HEK293T (cell line): ENCODE results near the gene CAPN15.
"Not testable (repeated sequence)": the region's sequence is repeated elsewhere in the genome, so short reads cannot be mapped to it uniquely, and the experiment has no call there.

Experiments used
- CTCF ChIA-PET: fragments of 350-600 bp; formaldehyde crosslinking; extraction: SDS; loops from one replicate; lab custom pipeline; 2021; ENCODE audit warnings: antibody characterized with exemption, inconsistent platforms; lab: Yijun Ruan, JAX
- POLR2A ChIA-PET: fragments of 350-600 bp; formaldehyde crosslinking; extraction: SDS; loops from one replicate; lab custom pipeline; 2020; ENCODE audit warnings: antibody characterized with exemption, inconsistent platforms; lab: Yijun Ruan, JAX
- DNase-seq: peaks from one replicate; pipeline ENCODE4 v3.0.0; 2012; ENCODE audit warnings: mixed read lengths; ENCODE audit errors: extremely low spot score
- ARNT ChIP-seq: fragments of 450-650 bp; IDR thresholded peaks from 2 replicates; pipeline ENCODE4 v1.6.1; 2017; ENCODE audit warnings: mild to moderate bottlenecking
- BHLHE40 ChIP-seq: fragments of 450-650 bp; IDR thresholded peaks from 2 replicates; pipeline ENCODE4 v1.6.1; 2016; ENCODE audit warnings: mild to moderate bottlenecking, moderate library complexity, borderline replicate concordance
- CTBP1 ChIP-seq: fragments of 450-650 bp; IDR thresholded peaks from 2 replicates; pipeline ENCODE4 v1.6.1; 2016; ENCODE audit warnings: borderline replicate concordance
- ELF4 ChIP-seq: fragments of 450-650 bp; IDR thresholded peaks from 2 replicates; pipeline ENCODE4 v1.6.1; 2017; ENCODE audit warnings: antibody characterized with exemption
- FOXA1 ChIP-seq: fragments of 450-650 bp; IDR thresholded peaks from 2 replicates; pipeline ENCODE4 v1.6.1; 2016; ENCODE audit warnings: mild to moderate bottlenecking
- FOXK2 ChIP-seq: fragments of 450-650 bp; IDR thresholded peaks from 2 replicates; pipeline ENCODE4 v1.6.1; 2016; ENCODE audit warnings: mild to moderate bottlenecking
- FOXM1 ChIP-seq: fragments of 450-650 bp; IDR thresholded peaks from 2 replicates; pipeline ENCODE4 v1.6.1; 2017; ENCODE audit warnings: mild to moderate bottlenecking, borderline replicate concordance
- HDGF ChIP-seq: fragments of 450-650 bp; IDR thresholded peaks from 2 replicates; pipeline ENCODE4 v1.6.1; 2017; ENCODE audit warnings: antibody characterized with exemption, borderline replicate concordance
- L3MBTL2 ChIP-seq: fragments of 450-650 bp; conservative IDR thresholded peaks from 2 replicates; pipeline ENCODE4 v1.6.1; 2016; ENCODE audit warnings: mild to moderate bottlenecking
- LEF1 ChIP-seq: fragments of 450-650 bp; IDR thresholded peaks from 2 replicates; pipeline ENCODE4 v1.6.1; 2017; ENCODE audit warnings: mild to moderate bottlenecking, borderline replicate concordance
- NFRKB ChIP-seq: fragments of 450-650 bp; IDR thresholded peaks from 2 replicates; pipeline ENCODE4 v1.6.1; 2016; ENCODE audit warnings: mild to moderate bottlenecking, moderate library complexity
- PKNOX1 ChIP-seq: fragments of 450-650 bp; IDR thresholded peaks from 2 replicates; pipeline ENCODE4 v1.6.1; 2016
- SP1 ChIP-seq: fragments of 450-650 bp; IDR thresholded peaks from 2 replicates; pipeline ENCODE4 v1.6.1; 2017
- SUZ12 ChIP-seq: fragments of 450-650 bp; IDR thresholded peaks from 2 replicates; pipeline ENCODE4 v1.6.1; 2016; ENCODE audit warnings: mild to moderate bottlenecking
- TARDBP ChIP-seq: fragments of 450-650 bp; IDR thresholded peaks from 2 replicates; pipeline ENCODE4 v1.6.1; 2016
- ZNF384 ChIP-seq: fragments of 450-650 bp; IDR thresholded peaks from 2 replicates; pipeline ENCODE4 v1.6.1; 2016

The CAPN15 gene

GRCh38 chr16:490768-491167 lies 36.7 kb upstream of the CAPN15 start:
- TF ChIP-seq FOXM1 (no peak), BHLHE40 (no peak), FOXK2 (no peak), SUZ12 (no peak), NFRKB (no peak), ZNF384 (no peak), ARNT (no peak), PKNOX1 (no peak), L3MBTL2 (no peak), CTBP1 (no peak), FOXA1 (no peak), ELF4 (no peak)
- ChIA-PET POLR2A (no interaction called here), CTCF (interaction anchor here (0.8 kb wide), 1 partner anchor 101 kb away, joined by 3 read pairs; no protein-coding TSS in a partner anchor)
- DNase-seq, result no peak

GRCh38 chr16:491220-491919 lies 36.1 kb upstream of the CAPN15 start:
- TF ChIP-seq NFRKB, result no peak
- no peak for TF ChIP-seq ARNT
- TF ChIP-seq FOXK2, result no peak
- no peak for TF ChIP-seq BHLHE40
- no peak for TF ChIP-seq SUZ12
- TF ChIP-seq PKNOX1, result no peak
- TF ChIP-seq FOXM1, result no peak
- no peak for TF ChIP-seq CTBP1
- no peak for TF ChIP-seq LEF1
- TF ChIP-seq TARDBP, result no peak
- no peak for TF ChIP-seq ZNF384
- no peak for TF ChIP-seq L3MBTL2
- TF ChIP-seq SP1, result no peak
- no peak for TF ChIP-seq FOXA1
- TF ChIP-seq HDGF, result no peak
- no peak for TF ChIP-seq ELF4
- POLR2A ChIA-PET, result interaction anchor here (0.7 kb wide), 1 partner anchor 63 kb away, joined by 3 read pairs; no protein-coding TSS in a partner anchor
- no peak for DNase-seq

GRCh38 chr16:492211-492875 lies 35.2 kb upstream of the CAPN15 start:
- ChIA-PET CTCF (no interaction called here), POLR2A (no interaction called here)
- DNase-seq, result no peak
- TF ChIP-seq ELF4 (no peak), HDGF (no peak), BHLHE40 (no peak), FOXK2 (no peak), L3MBTL2 (no peak), PKNOX1 (no peak), FOXM1 (no peak), TARDBP (no peak), SP1 (no peak), LEF1 (no peak), ARNT (no peak), FOXA1 (no peak), CTBP1 (no peak), SUZ12 (no peak), NFRKB (no peak), ZNF384 (no peak)

More at GRCh38 chr16:491220-491919, 36.1 kb upstream of the CAPN15 start:
- CTCF ChIA-PET, result no interaction called here

DNA sequence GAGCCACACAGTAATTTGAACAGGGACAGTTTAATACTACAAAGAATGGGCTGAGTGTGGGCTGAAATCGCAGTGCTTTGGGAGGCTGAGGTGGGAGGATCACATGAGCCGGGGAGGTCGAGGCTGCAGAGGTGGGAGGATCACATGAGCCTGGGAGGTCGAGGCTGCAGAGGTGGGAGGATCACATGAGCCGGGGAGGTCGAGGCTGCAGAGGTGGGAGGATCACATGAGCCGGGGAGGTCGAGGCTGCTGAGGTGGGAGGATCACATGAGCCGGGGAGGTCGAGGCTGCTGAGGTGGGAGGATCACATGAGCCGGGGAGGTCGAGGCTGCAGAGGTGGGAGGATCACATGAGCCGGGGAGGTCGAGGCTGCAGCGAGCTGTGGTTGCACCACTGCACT lies 32.8 kb upstream of the CAPN15 start:
- CTCF ChIA-PET, POLR2A ChIA-PET, DNase-seq: not testable (repeated sequence)

GRCh38 chr16:495127-495748 lies 32.3 kb upstream of the CAPN15 start:
- ChIA-PET CTCF (interaction anchor here (0.7 to 1.2 kb wide), 2 partner anchors 103 to 128 kb away, joined by 3 to 4 read pairs; no protein-coding TSS in a partner anchor), POLR2A (no interaction called here)
- TF ChIP-seq TARDBP (no peak), FOXA1 (no peak), LEF1 (no peak), L3MBTL2 (no peak), CTBP1 (no peak), FOXM1 (no peak), SP1 (no peak)
- peak; percentile 65 for DNase-seq
